Bronchial epithelial cell (primary cell): ENCODE data around the gene MSH2. TPM values are rescaled to one million over a fixed set of nuclear protein-coding genes. Genes with fewer than 3 reads are reported as not detected.
A peak's percentile ranks its signal among the peaks of the same experiment; 100 is the strongest.

Experiments
- DNase-seq: peaks from one replicate; pipeline ENCODE4 v3.0.0-alpha.2; 2010; ENCODE audit warnings: low read depth
- FAIRE-seq: peaks from 2 replicates; lab custom pipeline; 2011; peaks lifted over from hg19 to GRCh38; lab: Jason Lieb, UNC
- H3K27me3 ChIP-seq: 2 replicates; pipeline ENCODE4 v1.5.1; 2011; ENCODE audit warnings: low read length; ENCODE audit not compliant: control insufficient read depth, insufficient read depth
- H3K36me3 ChIP-seq: 2 replicates; pipeline ENCODE4 v1.5.1; 2011; ENCODE audit warnings: low read length; ENCODE audit not compliant: control insufficient read depth, insufficient read depth
- H3K4me3 ChIP-seq: 2 replicates; pipeline ENCODE4 v1.5.1; 2011; ENCODE audit warnings: mild to moderate bottlenecking, low read depth, low read length, control low read depth
- CTCF ChIP-seq: IDR thresholded peaks from 2 replicates; pipeline ENCODE4 v1.5.1; 2011; ENCODE audit warnings: mild to moderate bottlenecking, moderate library complexity, low read length, control low read depth, inconsistent platforms; ENCODE audit not compliant: insufficient read depth, severe bottlenecking
- total RNA-seq: library from RNA; depleted of rRNA; stranded (reverse); fragments of >200 nt; gene quantifications from 2 replicates; pipeline ENCODE4 v1.2.1, GENCODE V29; 2014

MSH2 gene
- total RNA-seq, 1 donor from 2014 or later: 10.0 TPM

- no peak for TF ChIP-seq CTCF
- FAIRE-seq (no peak), DNase-seq (no peak)
- Histone ChIP-seq H3K36me3 (no peaks in the 10 kb centered on the region), H3K27me3 (no peaks in the 10 kb centered on the region), H3K4me3 (no peak overlapping the region)
Measured at GRCh38 chr2:47381408-47381807, 21.5 kb upstream of the MSH2 start.

GRCh38 chr2:47386551-47386950, 16.4 kb upstream of the MSH2 start:
- no peak overlapping the region for H3K4me3 ChIP-seq
- FAIRE-seq: no peak
- no peak for DNase-seq
- H3K36me3 ChIP-seq: no peaks in the 10 kb centered on the region
- H3K27me3 ChIP-seq: no peaks in the 10 kb centered on the region
- TF ChIP-seq CTCF: no peak

- Histone ChIP-seq H3K27me3 (no peaks in the 10 kb centered on the region), H3K36me3 (no peaks in the 10 kb centered on the region), H3K4me3 (no peak overlapping the region)
- FAIRE-seq (no peak), DNase-seq (no peak)
- no peak for TF ChIP-seq CTCF
Measured at GRCh38 chr2:47388888-47389287, 14.1 kb upstream of the MSH2 start.

GRCh38 chr2:47389692-47390091, 13.3 kb upstream of the MSH2 start:
- H3K27me3 ChIP-seq: no peaks in the 10 kb centered on the region
- TF ChIP-seq CTCF: no peak
- DNase-seq: no peak
- no peak overlapping the region for H3K4me3 ChIP-seq
- H3K36me3 ChIP-seq: no peaks in the 10 kb centered on the region
- FAIRE-seq: no peak

GRCh38 chr2:47401789-47402554, 984 bp upstream of the MSH2 start:
- FAIRE-seq (no peak), DNase-seq (no peak)
- Histone ChIP-seq H3K4me3 (peak overlapping the region; percentile 91), H3K36me3 (no peaks in the 10 kb centered on the region), H3K27me3 (no peaks in the 10 kb centered on the region)
- no peak for TF ChIP-seq CTCF

GRCh38 chr2:47402555-47402804, 476 bp upstream of the MSH2 start:
- FAIRE-seq (no peak), DNase-seq (peak; percentile 39)
- Histone ChIP-seq H3K27me3 (no peaks in the 10 kb centered on the region), H3K4me3 (peak overlapping the region; percentile 91), H3K36me3 (no peaks in the 10 kb centered on the region)
- no peak for TF ChIP-seq CTCF
